RCC 7860 (cell line): ENCODE measurements around the gene DCDC1.

Source experiments
- DNase-seq: peaks from one replicate; pipeline ENCODE4 v3.0.0-alpha.2; 2015; ENCODE audit warnings: low spot score
- FAIRE-seq: peaks from 2 replicates; lab custom pipeline; 2012; peaks lifted over from hg19 to GRCh38; lab: Jason Lieb, UNC

DCDC1 gene

GRCh38 chr11:31114442-31114841 lies 255.1 kb downstream of the DCDC1 start:
- no peak for FAIRE-seq
- no peak for DNase-seq

- FAIRE-seq, result no peak
- DNase-seq, result no peak
These were observed 258.7 kb downstream of the DCDC1 start for GRCh38 chr11:31110830-31111229.

GRCh38 chr11:31109446-31109845 lies 260.1 kb downstream of the DCDC1 start:
- no peak for DNase-seq
- FAIRE-seq, result no peak

GRCh38 chr11:31107649-31108048 lies 261.9 kb downstream of the DCDC1 start:
- DNase-seq (no peak), FAIRE-seq (no peak)

GRCh38 chr11:31106968-31107576 lies 262.5 kb downstream of the DCDC1 start:
- FAIRE-seq, result no peak
- DNase-seq, result no peak

GRCh38 chr11:31106326-31106725 lies 263.2 kb downstream of the DCDC1 start:
- no peak for FAIRE-seq
- DNase-seq, result no peak

- FAIRE-seq (no peak), DNase-seq (no peak)
These were observed 266.7 kb downstream of the DCDC1 start for GRCh38 chr11:31102875-31103274.

GRCh38 chr11:31102316-31102715 lies 267.2 kb downstream of the DCDC1 start:
- FAIRE-seq (no peak), DNase-seq (no peak)

- DNase-seq (no peak), FAIRE-seq (no peak)
These were observed 273.2 kb downstream of the DCDC1 start for GRCh38 chr11:31096191-31096805.

- FAIRE-seq (no peak), DNase-seq (no peak)
These were observed 276.9 kb downstream of the DCDC1 start for GRCh38 chr11:31092638-31093037.

- DNase-seq, result no peak
- FAIRE-seq, result no peak
These were observed 280.4 kb downstream of the DCDC1 start for GRCh38 chr11:31089117-31089516.

GRCh38 chr11:31069447-31070205 lies 299.9 kb downstream of the DCDC1 start:
- DNase-seq (peak; percentile 20), FAIRE-seq (no peak)

- FAIRE-seq (no peak), DNase-seq (no peak)
These were observed 308.7 kb downstream of the DCDC1 start for GRCh38 chr11:31060880-31061279.

GRCh38 chr11:31059529-31059928 lies 310.0 kb downstream of the DCDC1 start:
- FAIRE-seq (no peak), DNase-seq (no peak)

- FAIRE-seq (no peak), DNase-seq (no peak)
These were observed 319.3 kb downstream of the DCDC1 start for GRCh38 chr11:31050061-31050765.

- FAIRE-seq (no peak), DNase-seq (no peak)
These were observed 324.2 kb downstream of the DCDC1 start for GRCh38 chr11:31045335-31045734.

GRCh38 chr11:31030138-31030792 lies 339.3 kb downstream of the DCDC1 start:
- no peak for FAIRE-seq

GRCh38 chr11:31026315-31026714 lies 343.2 kb downstream of the DCDC1 start:
- no peak for DNase-seq
- FAIRE-seq, result no peak

More at GRCh38 chr11:31030138-31030792, 339.3 kb downstream of the DCDC1 start:
- DNase-seq, result no peak

GRCh38 chr11:31022080-31022479 lies 347.5 kb downstream of the DCDC1 start:
- DNase-seq, result no peak
- no peak for FAIRE-seq

- FAIRE-seq, result no peak
- DNase-seq, result no peak
These were observed 349.8 kb downstream of the DCDC1 start for GRCh38 chr11:31019786-31020185.

GRCh38 chr11:31005202-31005601 lies 364.3 kb downstream of the DCDC1 start:
- FAIRE-seq (no peak), DNase-seq (no peak)
